ENCODE measurements around the gene OR10D3. TPM values are rescaled to one million over a fixed set of nuclear protein-coding genes. Genes with fewer than 3 reads are reported as not detected.

The OR10D3 gene
- total and polyA plus RNA-seq, 12 donors = not detected

DNA sequence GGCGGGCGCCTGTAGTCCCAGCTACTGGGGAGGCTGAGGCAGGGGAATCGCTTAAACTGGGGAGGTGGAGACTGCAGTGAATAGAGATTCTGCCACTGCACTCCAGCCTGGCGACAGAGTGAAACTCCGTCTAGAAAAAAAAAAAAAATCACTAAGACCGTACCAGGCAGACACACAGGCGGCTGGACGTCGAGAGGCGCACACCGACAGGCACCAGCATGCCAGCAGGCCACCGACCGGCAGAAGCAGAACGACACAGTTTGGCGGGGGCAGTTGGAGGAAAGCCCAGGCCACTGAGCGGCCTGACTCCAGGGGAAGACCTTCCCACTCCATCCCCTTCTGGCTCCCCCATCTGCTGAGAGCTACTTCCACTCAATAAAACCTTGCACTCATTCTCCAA, 17.5 kb downstream of the OR10D3 start:
- Histone ChIP-seq H3K36me3 (no peaks in the 10 kb centered on the region), H3K4me3 (no peak overlapping the region), H3K27me3 (no peaks in the 10 kb centered on the region), H3K27ac (no peak overlapping the region), H3K4me1 (no peaks in the 10 kb centered on the region), H3K9me3 (peaks cover 0 to 6% (median 0%) of the 10 kb centered on the region in 11 donors)
- WGBS, 2 donors = 94% methylated on average over 16 of the region's 16 CpGs
- DNase-seq (no peak), ATAC-seq (no peak)
- TF ChIP-seq, protein P1, sequence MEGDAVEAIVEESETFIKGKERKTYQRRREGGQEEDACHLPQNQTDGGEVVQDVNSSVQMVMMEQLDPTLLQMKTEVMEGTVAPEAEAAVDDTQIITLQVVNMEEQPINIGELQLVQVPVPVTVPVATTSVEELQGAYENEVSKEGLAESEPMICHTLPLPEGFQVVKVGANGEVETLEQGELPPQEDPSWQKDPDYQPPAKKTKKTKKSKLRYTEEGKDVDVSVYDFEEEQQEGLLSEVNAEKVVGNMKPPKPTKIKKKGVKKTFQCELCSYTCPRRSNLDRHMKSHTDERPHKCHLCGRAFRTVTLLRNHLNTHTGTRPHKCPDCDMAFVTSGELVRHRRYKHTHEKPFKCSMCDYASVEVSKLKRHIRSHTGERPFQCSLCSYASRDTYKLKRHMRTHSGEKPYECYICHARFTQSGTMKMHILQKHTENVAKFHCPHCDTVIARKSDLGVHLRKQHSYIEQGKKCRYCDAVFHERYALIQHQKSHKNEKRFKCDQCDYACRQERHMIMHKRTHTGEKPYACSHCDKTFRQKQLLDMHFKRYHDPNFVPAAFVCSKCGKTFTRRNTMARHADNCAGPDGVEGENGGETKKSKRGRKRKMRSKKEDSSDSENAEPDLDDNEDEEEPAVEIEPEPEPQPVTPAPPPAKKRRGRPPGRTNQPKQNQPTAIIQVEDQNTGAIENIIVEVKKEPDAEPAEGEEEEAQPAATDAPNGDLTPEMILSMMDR (IDR thresholded peaks at IDR 0.05) = no peak
- intact Hi-C loops (cut with DNase I) = no loop called here

GRCh38 chr11:124202951-124203350, 19.8 kb downstream of the OR10D3 start:
- TF ChIP-seq, protein P1 (IDR thresholded peaks at IDR 0.05) = no peak
- no peaks in the 10 kb centered on the region for H3K36me3 ChIP-seq
- WGBS, 2 donors = 44% methylated on average over 3 of the region's 3 CpGs
- H3K27ac ChIP-seq = no peak overlapping the region
- H3K4me3 ChIP-seq = no peak overlapping the region
- DNase-seq (no peak), ATAC-seq (no peak)
- no peaks in the 10 kb centered on the region for H3K27me3 ChIP-seq
- H3K9me3 ChIP-seq = peaks cover 0 to 6% (median 0%) of the 10 kb centered on the region in 11 donors
- intact Hi-C loops (cut with DNase I) = no loop called here
- no peaks in the 10 kb centered on the region for H3K4me1 ChIP-seq

DNA sequence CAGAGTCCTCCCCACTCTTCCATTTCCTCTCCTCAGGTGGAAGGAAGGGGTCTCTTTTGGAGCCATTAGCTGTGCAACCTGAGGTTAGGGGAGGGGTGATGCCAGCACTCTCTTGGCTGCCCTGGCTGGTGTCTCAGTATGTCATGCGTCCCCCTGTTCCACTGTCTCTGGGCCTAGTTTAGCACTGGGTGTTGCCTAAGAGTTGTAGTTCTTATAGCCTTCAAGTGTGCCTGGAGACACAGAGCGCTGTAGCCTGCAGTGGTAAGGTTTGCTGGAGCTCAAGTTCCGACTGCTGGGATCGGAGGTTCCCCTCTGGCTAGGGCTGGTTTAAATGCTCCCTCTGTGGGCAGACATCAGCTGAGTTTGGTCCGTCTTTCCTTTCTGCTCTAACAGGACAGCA, 20.9 kb downstream of the OR10D3 start:
- H3K27ac ChIP-seq = no peak overlapping the region
- no peak for ATAC-seq
- TF ChIP-seq, protein P1 (IDR thresholded peaks at IDR 0.05) = no peak
- 76 to 88% methylated on average over 5 of the region's 5 CpGs for WGBS, 2 donors
- H3K27me3 ChIP-seq = peaks cover 0 to 3% (median 0%) of the 10 kb centered on the region in 7 donors
- no peaks in the 10 kb centered on the region for H3K36me3 ChIP-seq
- no peak for DNase-seq
- intact Hi-C loops (cut with DNase I) = no loop called here
- H3K9me3 ChIP-seq = peaks cover 0 to 6% (median 0%) of the 10 kb centered on the region in 11 donors
- no peaks in the 10 kb centered on the region for H3K4me1 ChIP-seq
- no peak overlapping the region for H3K4me3 ChIP-seq

DNA sequence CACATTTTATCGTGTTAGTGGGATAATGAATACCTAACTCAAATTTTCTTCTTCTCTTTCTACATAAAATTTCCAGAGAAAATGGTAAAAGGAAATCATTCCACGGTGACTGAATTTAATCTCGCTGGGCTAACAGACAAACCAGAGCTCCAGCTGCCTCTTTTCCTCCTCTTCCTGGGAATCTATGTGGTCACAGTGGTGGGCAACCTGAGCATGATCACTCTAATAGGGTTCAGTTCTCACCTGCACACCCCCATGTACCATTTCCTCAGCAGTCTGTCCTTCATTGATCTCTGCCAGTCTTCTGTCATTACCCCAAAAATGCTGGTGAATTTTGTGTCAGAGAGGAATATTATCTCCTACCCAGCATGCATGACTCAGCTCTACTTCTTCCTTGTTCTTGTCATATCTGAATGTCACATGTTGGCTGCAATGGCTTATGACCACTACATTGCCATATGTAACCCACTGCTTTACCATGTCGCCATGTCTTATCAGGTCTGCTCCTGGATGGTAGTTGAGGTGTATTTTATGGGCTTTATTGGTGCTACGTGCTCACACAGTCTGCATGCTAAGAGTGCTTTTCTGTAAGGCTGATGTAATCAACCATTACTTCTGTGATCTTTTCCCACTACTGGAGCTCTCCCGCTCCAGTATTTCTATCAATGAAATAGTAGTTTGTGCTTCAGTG, 24.1 kb downstream of the OR10D3 start:
- Histone ChIP-seq H3K9me3 (no peaks in the 10 kb centered on the region), H3K27ac (no peak overlapping the region), H3K4me3 (no peak overlapping the region), H3K36me3 (no peaks in the 10 kb centered on the region), H3K27me3 (peaks cover 0 to 3% (median 0%) of the 10 kb centered on the region in 7 donors), H3K4me1 (no peaks in the 10 kb centered on the region)
- DNase-seq = no peak
- 69% methylated on average over 6 of the region's 6 CpGs for WGBS, 2 donors
- intact Hi-C loops (cut with DNase I) = no loop called here
- ATAC-seq = no peak
- TF ChIP-seq, protein P1 (IDR thresholded peaks at IDR 0.05) = no peak
